Measurements from ENCODE around the gene GRIP2.

- TF ChIP-seq POLR2AphosphoS5 (IDR thresholded peaks at IDR 0.05; ENCODE audit: low read depth, low read length) (no peak), TAF1 (IDR thresholded peaks at IDR 0.05; ENCODE audit: borderline replicate concordance, insufficient read depth, low read length) (no peak)
Observed at GRCh38 chr3:14539384-14539741, 779 bp downstream of the GRIP2 start.

Measured in PFSK-1 (cell line).